DOHH2 (cell line): ENCODE data around the gene PHACTR1.

Experiments used
- H3F3A ChIP-seq: fragments of 200-600 bp; sonication (generic), shearing (Covaris generic); 2 replicates; pipeline ENCODE4 v1.6.0; 2016; ENCODE audit warnings: antibody characterized with exemption, mild to moderate bottlenecking; ENCODE audit not compliant: control insufficient read depth, insufficient read depth
- H3K27ac ChIP-seq: fragments of 200-600 bp; sonication (generic); 2 replicates; pipeline ENCODE4 v1.5.1; 2014; ENCODE audit warnings: low read depth, mild to moderate bottlenecking, low read length, moderate library complexity
- H3K27me3 ChIP-seq: fragments of 200-600 bp; sonication (generic); 2 replicates; pipeline ENCODE4 v1.6.1; 2014; ENCODE audit warnings: mild to moderate bottlenecking, low read length, mixed read lengths; ENCODE audit not compliant: control insufficient read depth
- H3K36me3 ChIP-seq: fragments of 200-600 bp; sonication (generic); 2 replicates; pipeline ENCODE4 v1.6.1; 2014; ENCODE audit warnings: mild to moderate bottlenecking, low read length, moderate library complexity, mixed read lengths; ENCODE audit not compliant: control insufficient read depth
- H3K4me1 ChIP-seq: fragments of 200-600 bp; sonication (generic); 2 replicates; pipeline ENCODE4 v1.6.1; 2014; ENCODE audit warnings: mild to moderate bottlenecking, low read length, mixed read lengths; ENCODE audit not compliant: control insufficient read depth
- H3K4me2 ChIP-seq: fragments of 200-600 bp; sonication (generic); 2 replicates; pipeline ENCODE4 v1.6.0; 2014; ENCODE audit warnings: mild to moderate bottlenecking, low read length, moderate library complexity
- H3K4me3 ChIP-seq: fragments of 200-600 bp; sonication (generic); 2 replicates; pipeline ENCODE4 v1.5.1; 2014; ENCODE audit warnings: mild to moderate bottlenecking, low read length, mixed read lengths
- H3K79me2 ChIP-seq: fragments of 200-600 bp; sonication (generic); 2 replicates; pipeline ENCODE4 v1.6.1; 2014; ENCODE audit warnings: mild to moderate bottlenecking, low read length, mixed read lengths; ENCODE audit not compliant: control insufficient read depth
- H3K9me2 ChIP-seq: fragments of 200-600 bp; sonication (generic); replicated peaks from 2 replicates; pipeline ENCODE4 v1.6.1; 2014; ENCODE audit warnings: mild to moderate bottlenecking, low read length, mixed read lengths; ENCODE audit not compliant: control insufficient read depth
- H3K9me3 ChIP-seq: fragments of 200-600 bp; sonication (generic); 2 replicates; pipeline ENCODE4 v1.6.1; 2014; ENCODE audit warnings: antibody characterized with exemption, low read length, mixed read lengths; ENCODE audit not compliant: control insufficient read depth, insufficient read depth
- H4K20me1 ChIP-seq: fragments of 200-600 bp; sonication (generic); 2 replicates; pipeline ENCODE4 v1.6.0; 2014; ENCODE audit warnings: low read depth, mild to moderate bottlenecking, antibody characterized with exemption, low read length, moderate library complexity; ENCODE audit not compliant: control insufficient read depth, insufficient read depth
- EZH2phosphoT487 ChIP-seq: fragments of 200-600 bp; sonication (generic); IDR thresholded peaks from 2 replicates; pipeline ENCODE4 v1.6.1; 2017; ENCODE audit warnings: borderline replicate concordance, mild to moderate bottlenecking, antibody characterized with exemption, low read length, moderate library complexity, mixed read lengths
- TF ChIP-seq, protein P1 (sequence below): fragments of 200-600 bp; sonication (generic); IDR thresholded peaks from one replicate; pipeline ENCODE4 v1.5.1; 2014; ENCODE audit warnings: antibody characterized with exemption, mild to moderate bottlenecking, low read depth, low read length; ENCODE audit not compliant: poor library complexity, severe bottlenecking

PHACTR1 gene

DNA sequence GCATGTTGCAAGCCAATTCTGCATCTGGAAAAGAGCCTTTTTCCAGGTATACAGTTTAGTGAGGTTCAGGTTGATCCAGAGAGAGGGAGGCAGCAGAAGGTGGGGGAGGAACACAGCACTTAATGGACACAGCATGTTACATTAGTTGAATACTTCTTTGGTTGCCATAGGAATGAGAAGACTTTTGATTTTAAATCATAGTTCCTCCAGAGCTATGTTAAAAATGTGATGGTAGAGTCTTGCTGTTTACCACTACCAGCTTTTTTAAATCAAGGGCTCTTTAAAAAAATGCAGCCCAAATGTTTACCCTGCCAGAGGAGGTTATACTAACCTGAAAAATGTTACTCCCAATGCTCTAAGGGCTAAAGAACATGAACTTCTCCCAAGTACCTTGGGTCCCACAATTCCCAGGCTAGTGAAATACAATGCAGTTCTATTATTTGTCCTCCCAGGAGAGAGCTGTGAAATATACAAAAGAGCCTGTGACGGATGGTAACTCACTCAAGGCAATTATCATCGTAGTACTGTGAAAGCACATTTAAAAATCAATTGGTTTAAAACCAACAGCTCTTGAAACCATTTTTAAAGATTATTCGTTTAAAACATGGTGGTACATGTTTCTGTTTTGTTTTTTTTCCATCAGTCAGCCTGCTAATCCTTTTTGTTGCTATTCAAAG, 6.9 kb upstream of the PHACTR1 start:
- Histone ChIP-seq H3K79me2 (no peaks in the 10 kb centered on the region), H3K4me2 (no peak overlapping the region), H4K20me1 (no peaks in the 10 kb centered on the region), H3F3A (no peaks in the 10 kb centered on the region), H3K27ac (no peak overlapping the region), H3K9me3 (no peaks in the 10 kb centered on the region), H3K9me2 (no peaks in the 10 kb centered on the region), H3K27me3 (no peaks in the 10 kb centered on the region), H3K4me3 (no peak overlapping the region), H3K36me3 (no peaks in the 10 kb centered on the region), H3K4me1 (no peaks in the 10 kb centered on the region)
- TF ChIP-seq, protein P1, sequence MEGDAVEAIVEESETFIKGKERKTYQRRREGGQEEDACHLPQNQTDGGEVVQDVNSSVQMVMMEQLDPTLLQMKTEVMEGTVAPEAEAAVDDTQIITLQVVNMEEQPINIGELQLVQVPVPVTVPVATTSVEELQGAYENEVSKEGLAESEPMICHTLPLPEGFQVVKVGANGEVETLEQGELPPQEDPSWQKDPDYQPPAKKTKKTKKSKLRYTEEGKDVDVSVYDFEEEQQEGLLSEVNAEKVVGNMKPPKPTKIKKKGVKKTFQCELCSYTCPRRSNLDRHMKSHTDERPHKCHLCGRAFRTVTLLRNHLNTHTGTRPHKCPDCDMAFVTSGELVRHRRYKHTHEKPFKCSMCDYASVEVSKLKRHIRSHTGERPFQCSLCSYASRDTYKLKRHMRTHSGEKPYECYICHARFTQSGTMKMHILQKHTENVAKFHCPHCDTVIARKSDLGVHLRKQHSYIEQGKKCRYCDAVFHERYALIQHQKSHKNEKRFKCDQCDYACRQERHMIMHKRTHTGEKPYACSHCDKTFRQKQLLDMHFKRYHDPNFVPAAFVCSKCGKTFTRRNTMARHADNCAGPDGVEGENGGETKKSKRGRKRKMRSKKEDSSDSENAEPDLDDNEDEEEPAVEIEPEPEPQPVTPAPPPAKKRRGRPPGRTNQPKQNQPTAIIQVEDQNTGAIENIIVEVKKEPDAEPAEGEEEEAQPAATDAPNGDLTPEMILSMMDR = no peak
- no peak for TF ChIP-seq EZH2phosphoT487

DNA sequence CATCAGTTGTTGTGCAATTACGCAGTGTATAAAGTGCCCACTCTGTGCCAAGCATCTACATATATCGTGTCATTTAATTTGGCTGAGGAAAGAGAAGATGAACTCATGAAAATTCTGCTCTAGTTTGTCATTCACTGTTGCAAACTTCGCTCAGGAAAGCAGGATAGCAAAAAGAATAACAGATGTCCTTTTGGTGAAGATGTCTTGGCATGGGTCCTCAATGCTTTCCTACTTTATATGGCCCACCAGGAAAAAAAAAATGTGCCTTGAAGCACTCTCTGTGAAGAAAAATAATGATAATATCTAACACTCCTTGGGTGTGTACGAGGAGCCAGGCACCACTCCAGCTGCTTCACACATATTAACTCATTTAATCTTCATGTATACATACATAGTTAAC, 5.6 kb upstream of the PHACTR1 start:
- Histone ChIP-seq H3K4me1 (no peaks in the 10 kb centered on the region), H3K9me2 (no peaks in the 10 kb centered on the region), H3K9me3 (no peaks in the 10 kb centered on the region), H4K20me1 (no peaks in the 10 kb centered on the region), H3K27me3 (no peaks in the 10 kb centered on the region), H3K36me3 (no peaks in the 10 kb centered on the region), H3K4me3 (no peak overlapping the region), H3K4me2 (no peak overlapping the region), H3K27ac (no peak overlapping the region), H3F3A (no peaks in the 10 kb centered on the region), H3K79me2 (no peaks in the 10 kb centered on the region)
- TF ChIP-seq EZH2phosphoT487 = no peak
- TF ChIP-seq, protein P1 = no peak

DNA sequence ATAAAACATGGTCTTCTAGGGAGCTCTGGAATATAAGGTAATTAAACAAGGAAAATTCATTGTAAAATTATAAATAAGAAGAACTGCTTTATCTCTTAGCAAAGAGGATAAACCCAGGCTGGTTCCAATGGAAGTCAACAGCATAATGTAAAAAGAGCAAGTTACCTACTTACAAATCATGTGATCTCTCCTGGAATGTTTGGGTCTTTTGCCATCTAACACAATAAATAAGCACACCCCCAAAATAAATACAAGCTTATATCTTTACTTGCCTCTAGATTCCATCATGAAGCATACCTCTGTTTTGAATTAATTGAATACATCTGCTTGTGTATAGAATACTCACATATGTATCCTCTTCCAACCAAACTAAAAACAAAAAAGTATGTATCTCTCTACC, 2.5 kb upstream of the PHACTR1 start:
- Histone ChIP-seq H3K79me2 (no peaks in the 10 kb centered on the region), H3K9me2 (no peaks in the 10 kb centered on the region)
- TF ChIP-seq, protein P1 = no peak
- no peak for TF ChIP-seq EZH2phosphoT487

More for the DNA sequence above, 2.5 kb upstream of the PHACTR1 start:
- Histone ChIP-seq H3K36me3 (no peaks in the 10 kb centered on the region), H3K27ac (no peak overlapping the region), H4K20me1 (no peaks in the 10 kb centered on the region), H3K4me2 (no peak overlapping the region), H3K4me1 (no peaks in the 10 kb centered on the region), H3K27me3 (no peaks in the 10 kb centered on the region), H3K9me3 (no peaks in the 10 kb centered on the region), H3F3A (no peaks in the 10 kb centered on the region), H3K4me3 (no peak overlapping the region)
